GM21529 (cell line): Measurements from ENCODE around the gene HMCN2.

Experiments
- ATAC-seq: cut with Tn5 transposase; IDR thresholded peaks from one replicate; pipeline ENCODE4 v1.9.1; 2021; ENCODE audit not compliant: unreplicated experiment

Gene HMCN2

GRCh38 chr9:130360672-130361071, 95.1 kb downstream of the HMCN2 start:
- ATAC-seq = no peak

DNA sequence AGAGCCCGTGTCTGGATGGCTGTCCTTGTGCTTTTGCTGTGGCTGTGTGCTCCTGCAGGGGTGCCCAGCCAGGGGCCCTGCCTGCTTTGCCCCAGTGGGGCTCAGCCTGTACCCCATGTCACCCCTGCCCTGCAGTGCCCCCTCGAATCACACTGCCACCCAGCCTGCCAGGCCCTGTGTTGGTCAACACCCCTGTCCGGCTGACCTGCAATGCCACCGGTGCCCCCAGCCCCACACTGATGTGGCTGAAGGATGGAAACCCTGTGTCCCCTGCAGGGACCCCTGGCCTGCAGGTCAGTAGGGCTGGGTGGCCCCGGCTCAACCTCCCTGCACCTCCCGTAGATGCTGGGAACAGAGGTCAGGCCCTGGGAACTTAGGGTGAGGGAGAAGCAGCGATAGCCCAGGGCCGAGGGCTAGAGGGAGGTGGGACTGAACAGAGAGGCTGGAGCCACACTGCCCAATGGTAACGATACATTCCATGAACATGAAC, 96.4 kb downstream of the HMCN2 start:
- no peak for ATAC-seq

DNA sequence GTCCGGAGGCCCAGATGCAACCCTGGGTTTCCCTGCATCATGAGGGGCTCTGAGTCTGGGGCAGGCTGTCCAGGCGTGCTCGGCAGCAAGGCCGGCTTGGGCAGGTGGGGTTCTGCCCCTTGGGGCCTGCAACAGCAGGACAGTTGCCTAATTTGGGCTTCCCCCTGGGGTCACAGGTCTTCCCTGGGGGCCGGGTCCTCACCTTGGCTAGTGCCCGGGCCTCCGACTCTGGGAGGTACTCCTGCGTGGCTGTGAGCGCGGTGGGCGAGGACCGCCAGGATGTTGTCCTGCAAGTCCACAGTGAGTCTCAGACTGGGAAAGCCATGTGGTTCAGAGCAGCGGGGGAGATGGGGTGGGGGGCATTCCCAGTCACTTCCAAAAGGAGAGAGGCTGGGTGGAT, 97.1 kb downstream of the HMCN2 start:
- ATAC-seq = no peak

GRCh38 chr9:130363755-130364404, 98.3 kb downstream of the HMCN2 start:
- ATAC-seq = no peak

GRCh38 chr9:130364619-130365322, 99.2 kb downstream of the HMCN2 start:
- ATAC-seq = no peak

- no peak for ATAC-seq
These were observed 99.8 kb downstream of the HMCN2 start for GRCh38 chr9:130365323-130365721.

DNA sequence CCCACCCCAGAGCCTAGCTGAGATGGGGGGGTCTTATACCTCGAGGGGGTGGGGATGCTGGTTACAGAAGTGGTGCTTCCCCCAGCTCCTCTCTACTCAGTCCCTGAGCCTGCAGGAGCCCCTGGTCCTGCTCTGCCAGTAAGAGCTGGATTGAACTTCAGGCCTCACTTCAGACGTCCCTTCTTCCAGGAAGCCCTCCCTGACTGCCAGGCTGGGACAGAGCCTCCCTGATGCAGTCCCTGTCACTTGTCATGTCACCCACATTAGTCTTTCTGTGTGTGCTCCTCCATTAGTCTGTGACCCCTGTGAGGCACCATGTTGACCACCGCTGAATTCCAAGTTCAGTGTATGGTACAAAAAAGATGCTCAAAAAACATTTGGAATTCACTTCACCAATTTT, 100.5 kb downstream of the HMCN2 start:
- no peak for ATAC-seq

GRCh38 chr9:130366888-130367550, 101.5 kb downstream of the HMCN2 start:
- ATAC-seq = no peak

DNA sequence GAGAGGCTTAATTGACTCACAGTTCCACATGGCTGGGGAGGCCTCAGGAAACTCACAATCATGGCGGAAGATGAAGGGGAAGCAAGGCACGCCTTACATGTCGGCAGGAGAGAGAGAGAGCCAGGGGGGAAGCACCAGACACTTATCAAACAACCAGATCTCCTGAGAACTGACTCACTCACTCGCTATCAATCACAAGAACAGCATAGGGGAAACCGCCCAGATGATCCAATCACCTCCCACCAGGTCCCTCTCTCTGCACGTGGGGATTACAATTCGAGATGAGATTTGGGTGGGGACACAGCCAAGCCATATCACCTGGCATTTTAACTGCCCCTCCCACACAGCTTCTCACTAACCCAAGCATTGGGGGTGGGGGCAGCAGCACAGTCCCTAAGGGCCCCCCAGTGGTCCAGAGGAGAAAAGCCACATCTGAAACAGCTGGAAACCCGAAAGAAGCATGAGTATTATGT, 103.1 kb downstream of the HMCN2 start:
- ATAC-seq = no peak

GRCh38 chr9:130370226-130370625, 104.7 kb downstream of the HMCN2 start:
- no peak for ATAC-seq

- no peak for ATAC-seq
These were observed 105.8 kb downstream of the HMCN2 start for GRCh38 chr9:130371196-130371966.

DNA sequence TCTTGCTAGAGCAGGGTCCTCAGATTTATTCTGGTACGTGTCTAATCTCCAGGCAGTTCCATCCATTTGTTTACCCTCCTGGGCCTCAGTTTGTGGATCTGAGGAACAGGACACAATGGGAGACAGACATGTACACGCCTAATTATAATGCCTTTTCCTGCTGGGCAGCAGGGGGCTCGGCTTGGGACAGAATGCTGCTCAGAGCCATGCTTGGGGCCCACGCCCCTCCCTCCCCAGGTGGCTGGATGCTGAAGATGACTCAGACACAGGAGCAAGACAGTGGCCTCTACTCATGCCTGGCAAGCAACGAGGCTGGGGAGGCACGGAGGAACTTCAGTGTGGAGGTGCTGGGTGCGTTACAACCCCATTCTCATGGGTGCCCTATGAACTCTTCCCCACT, 106.5 kb downstream of the HMCN2 start:
- ATAC-seq = no peak

- ATAC-seq = no peak
These were observed 108.2 kb downstream of the HMCN2 start for GRCh38 chr9:130373679-130374325.

DNA sequence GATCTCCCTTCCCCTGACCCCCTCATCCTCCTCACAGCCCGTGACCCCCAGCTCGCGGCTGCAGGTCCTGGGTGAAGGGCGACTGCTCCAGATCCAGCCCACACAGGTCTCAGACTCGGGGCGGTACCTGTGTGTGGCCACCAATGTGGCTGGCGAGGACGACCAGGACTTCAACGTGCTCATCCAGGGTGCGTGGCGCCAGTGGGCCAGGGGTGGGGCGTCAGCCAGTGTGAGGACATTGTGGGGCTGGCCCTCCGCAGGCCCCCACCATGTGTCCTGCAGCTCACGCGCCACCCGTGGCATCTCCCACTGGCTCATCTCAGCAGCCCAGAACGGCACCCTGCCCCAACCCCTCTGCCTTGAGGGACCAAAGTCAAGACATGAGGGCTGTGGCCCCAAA, 112.1 kb downstream of the HMCN2 start:
- no peak for ATAC-seq

DNA sequence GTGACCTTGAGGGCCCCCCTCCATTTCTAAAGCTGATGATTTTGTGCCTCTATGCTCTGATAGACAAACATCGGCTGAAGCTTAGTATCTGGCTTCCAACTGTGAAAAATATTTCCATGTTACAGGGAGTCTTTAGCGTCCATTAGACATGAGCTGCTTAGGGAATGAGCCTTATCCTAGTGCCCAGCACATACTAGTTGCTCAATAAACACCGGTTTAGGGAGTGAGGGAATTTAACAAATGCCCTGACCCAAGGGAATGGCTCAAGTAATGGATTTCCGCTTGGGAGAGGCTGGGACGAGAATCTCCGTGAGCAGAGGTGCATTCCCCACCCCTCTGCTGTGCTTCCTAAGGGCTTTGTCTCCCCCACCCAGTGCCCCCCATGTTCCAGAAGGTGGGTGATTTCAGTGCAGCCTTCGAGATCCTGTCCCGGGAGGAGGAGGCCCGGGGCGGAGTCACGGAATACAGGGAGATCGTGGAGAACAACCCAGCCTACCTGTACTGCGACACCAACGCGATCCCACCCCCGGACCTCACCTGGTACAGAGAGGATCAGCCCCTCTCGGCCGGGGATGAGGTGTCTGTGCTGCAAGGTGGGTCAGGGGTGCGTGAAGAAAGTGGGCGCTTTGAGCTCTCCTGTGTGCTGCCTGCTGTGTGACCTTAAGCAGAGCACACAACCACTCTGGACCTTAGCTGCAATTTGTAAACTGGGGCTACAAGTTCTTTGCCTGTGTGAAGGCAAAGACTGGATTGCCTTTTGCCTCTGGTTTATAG, 113.5 kb downstream of the HMCN2 start:
- ATAC-seq = no peak

- ATAC-seq = no peak
These were observed 114.0 kb downstream of the HMCN2 start for GRCh38 chr9:130379649-130379970.

- ATAC-seq = no peak
These were observed 115.4 kb downstream of the HMCN2 start for GRCh38 chr9:130380920-130381469.

- no peak for ATAC-seq
These were observed 116.1 kb downstream of the HMCN2 start for GRCh38 chr9:130381660-130382059.

DNA sequence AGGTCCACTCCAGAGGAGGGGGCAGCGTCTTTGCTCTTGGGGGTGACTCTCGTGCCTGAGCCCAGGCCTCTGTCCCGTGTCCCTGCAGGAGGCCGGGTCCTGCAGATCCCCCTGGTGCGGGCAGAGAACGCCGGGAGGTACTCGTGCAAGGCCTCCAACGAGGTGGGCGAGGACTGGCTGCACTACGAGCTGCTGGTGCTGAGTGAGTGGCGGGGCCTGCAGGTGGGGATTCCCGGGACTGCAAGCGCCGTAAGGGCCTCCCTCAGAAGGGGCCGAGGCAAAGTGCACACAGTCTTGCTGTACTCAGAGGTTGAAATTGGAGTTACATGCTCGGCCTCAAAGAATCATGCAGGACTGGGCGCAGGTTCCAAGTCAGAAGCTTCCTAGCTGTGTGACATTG, 116.5 kb downstream of the HMCN2 start:
- ATAC-seq = no peak
